Activated CD4-positive, alpha-beta T cell treated with anti-CD3 and anti-CD28 coated beads, Interleukin-2, Interleukin-6, amounts not matched to agents 100 ng/mL and 50 ng/mL, durations not matched to agents 16 hours and 8 hours (primary cell): ENCODE data around the gene GMDS.

Experiments
- DNase-seq: peaks from one replicate; pipeline ENCODE4 v3.0.0-alpha.2; 2020

GMDS gene

DNA sequence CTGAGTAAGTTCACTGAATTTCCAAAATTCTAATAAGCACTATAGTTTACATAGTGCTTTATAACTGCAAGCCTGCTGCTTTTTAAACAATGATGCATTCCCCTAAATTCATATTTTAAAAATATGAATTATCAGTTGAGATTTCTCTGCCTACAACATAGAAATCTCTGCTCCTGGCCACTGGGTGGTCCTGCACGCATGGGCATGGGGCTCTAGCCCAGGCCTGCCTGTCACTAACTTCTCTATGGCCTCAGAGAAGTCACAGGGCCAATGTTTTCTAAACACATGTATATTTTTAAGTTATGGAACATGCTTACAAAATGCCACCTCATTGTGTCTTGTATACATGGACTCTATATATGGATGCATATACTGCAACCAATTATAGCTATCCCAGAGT, 424.7 kb downstream of the GMDS start:
- DNase-seq: no peak

DNA sequence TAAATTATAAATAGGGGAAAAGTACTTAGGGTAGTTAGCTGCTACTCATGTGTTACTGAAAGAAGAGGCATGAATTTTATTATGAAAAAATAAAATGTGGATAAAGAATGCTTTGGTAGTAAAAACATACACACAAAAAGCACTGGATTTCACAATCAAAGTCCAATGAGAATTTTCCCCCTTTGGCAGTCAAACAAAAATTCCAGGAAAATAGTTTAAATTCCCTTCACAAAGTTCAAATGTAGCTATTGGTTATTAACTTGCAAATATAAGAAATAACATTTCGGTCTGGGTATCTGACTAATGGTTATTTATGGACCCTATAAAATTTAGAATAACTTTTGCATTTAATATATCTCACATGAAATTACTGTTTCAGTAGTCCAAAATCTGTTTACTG, 425.2 kb downstream of the GMDS start:
- no peak for DNase-seq

DNA sequence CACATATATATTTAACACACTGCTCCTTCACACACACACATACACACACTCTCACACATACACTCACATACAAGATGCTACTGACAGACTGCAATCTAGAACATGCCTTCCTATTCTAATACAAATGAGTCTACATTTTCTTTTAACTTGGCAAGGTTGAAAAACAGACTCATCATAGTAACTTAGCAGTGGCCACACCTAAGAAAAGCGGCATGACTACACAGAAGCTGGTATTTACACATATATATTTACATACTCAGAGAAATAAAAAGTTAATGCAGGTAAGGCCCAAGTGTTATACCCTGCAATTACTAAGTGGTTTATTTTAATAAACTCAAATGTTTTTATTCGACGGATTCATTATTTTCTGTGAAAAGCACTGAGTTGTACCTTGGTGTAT, 426.4 kb downstream of the GMDS start:
- DNase-seq: no peak

DNA sequence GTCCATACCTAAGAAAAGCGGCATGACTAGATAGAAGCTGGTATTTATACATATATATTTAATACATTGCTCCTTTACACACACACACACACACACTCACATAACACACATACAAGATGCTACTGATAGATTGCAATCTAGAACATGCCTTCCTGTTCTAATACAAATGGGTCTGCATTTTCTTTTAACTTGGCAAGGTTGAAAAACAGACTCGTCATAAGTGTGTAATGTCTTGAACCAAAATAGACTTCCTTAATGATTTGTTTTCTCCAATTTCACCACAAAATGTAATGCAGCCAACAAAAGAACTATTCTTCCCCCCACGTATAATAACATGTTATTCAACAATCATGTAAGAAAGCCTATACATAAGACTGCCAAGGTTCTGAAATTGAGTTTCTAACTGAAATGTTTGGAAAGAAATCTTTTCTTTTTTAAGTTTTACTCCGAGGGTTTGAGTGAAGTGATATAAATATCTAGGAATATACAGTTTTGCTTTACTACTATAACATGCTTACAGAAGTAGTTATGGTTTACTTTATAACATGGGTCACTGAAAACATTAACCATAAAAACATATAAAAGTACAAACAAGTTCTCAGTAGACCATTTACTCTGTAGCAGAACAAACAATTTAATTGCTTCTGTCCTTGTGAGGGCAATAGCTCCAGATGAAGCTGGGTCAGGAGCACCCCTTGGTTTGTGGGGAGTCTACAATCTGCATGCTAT, 428.2 kb downstream of the GMDS start:
- DNase-seq: no peak

DNA sequence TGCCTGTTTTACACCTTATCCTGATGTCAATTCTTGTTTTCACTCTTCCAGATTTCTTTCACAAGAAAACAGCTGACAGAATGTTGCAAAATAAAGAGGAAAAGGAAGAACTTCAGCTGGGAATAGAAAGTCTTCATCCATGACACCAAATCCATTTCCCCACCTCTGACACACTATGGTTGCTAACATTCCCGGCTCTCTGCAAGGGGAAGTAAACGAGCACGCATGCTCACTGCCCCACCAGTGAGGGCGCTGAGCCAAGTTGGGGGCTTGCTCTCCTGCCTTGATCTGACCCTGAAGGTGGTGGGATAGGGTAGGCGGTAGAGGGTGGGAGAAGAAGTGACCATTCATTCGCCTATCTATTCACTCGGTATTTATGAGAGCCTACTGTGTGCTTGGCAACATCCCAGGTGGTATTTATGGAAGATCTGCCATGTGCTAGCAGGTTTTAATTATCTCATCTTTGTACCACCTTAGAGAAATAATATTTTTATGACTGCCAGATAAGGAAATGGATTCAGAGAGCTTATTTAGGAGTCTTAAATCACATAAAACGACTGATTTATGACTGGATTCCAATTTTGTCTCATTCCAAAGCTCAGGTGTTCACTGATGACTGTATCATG, 429.5 kb downstream of the GMDS start:
- no peak for DNase-seq

DNA sequence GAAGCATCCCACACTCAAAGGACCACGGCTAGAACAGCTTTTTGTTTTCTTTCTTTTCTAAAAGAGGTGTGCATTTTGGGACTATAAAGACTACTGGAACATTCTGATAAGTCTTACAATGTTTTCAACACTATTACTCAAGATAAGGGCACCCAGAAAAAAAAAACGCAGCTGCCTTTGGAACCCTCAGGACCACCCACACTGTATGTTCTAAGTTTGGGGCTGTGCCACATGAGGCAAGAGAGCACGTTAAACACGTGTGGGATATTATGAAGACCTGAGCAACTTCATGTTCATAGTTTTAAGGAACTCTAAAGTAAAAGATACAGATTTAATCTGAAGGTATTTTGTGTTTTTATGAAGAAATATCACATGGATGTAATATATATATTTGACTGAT, 431.1 kb downstream of the GMDS start:
- no peak for DNase-seq

DNA sequence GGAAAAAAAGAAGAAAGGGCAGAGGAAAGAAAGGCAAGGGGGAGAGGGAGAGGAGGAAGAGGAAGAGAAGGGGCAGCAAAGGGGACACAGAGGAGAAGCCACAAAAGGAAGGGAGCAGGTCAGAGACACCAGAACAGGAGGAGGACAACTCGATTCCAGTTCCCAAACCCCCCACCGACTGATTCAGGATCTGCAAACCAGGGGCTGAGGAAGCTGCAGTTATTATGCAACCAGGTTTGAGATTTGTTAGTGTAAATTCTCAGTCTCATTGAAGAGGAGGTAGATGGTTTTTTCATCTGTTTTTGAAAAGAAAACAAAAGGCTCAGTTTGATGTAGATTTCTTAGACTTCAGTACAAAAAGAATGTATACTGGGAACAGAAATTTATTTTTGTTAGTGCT, 432.9 kb downstream of the GMDS start:
- DNase-seq: no peak

DNA sequence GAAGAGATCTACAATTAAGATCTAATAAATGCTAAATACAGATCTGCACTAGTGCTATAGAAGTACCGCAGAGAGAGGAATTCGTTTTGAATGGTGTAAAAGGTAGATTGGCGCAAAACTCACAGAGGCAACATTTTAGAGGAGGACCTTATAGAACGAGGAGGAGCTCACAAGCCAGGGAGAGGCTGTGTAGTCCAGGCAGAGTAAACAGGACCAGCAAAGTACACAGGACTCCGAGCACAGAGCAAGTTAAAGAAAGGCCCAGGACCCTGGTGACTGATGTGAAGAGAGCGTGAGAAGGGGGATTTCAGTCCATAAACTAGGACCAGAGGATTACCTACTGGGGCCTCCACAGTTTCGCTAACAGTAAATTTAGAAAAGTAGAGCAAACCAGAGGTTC, 433.4 kb downstream of the GMDS start:
- no peak for DNase-seq

DNA sequence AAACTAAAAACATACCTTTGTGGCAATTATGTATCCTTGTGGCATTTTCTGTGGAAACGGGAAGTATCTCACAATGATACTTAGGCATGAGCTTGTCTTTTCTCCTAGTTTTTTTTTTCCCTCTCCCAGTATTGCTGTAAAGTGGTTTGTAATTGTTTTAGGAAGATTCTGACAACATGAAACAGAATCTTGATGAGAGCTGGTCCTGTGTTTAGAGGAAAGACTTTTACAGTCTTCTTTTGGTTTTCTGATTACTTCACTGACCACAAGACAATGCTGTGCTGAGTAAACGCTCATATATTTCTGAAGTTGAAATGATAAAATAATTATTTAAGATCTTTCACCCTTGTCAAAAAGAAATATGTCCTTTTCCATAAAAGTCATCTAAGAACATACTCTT, 434.5 kb downstream of the GMDS start:
- DNase-seq: no peak

DNA sequence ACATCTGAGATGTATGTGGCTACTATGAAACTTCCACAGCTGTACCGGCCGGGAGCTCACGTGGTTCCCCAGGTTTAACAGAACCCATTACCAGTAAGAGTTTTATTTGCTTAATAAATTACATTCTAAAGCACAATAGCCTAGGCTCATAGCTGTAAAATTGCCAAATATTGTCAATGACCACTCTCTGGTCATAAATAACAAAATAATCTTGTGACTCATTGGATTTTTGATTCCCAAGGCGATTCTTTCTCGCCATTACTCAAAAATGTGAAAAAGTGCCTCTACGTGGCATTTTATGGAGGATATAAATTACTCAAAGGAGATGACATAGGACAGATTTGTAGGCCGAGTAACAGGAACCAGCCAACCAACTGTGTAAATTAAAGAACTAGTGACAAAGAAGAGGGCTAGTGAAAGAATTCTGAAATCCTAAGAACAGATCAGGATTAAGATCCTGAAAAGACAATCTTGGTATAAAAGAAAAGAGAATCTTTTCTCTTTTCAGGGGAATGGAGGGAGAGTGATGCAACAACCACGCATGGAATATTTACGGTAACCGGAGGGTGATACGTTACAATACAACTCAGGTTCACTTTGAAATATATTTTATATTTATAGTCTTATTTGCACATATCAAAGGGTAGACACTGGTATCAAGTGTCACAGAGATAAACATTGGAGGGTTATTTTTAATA, 436.0 kb downstream of the GMDS start:
- no peak for DNase-seq

DNA sequence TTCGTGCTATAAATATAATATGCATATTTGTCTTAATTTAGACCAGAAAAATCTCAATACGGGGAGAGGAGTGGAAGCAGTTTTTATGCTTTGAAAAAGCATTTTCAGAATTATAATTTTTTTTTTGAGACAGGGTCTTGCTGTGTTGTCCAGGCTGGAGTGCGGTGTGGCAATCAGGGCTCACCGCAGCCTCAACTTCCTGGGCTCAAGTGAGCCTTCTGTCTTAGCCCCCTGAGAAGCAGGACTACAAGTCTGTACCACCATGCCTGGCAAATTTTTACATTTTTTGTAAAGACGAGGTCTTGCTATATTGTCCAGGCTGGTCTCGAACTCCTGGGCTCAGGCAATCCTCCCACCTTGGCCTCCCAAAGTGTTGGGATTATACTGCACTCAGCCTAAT, 438.5 kb downstream of the GMDS start:
- no peak for DNase-seq

DNA sequence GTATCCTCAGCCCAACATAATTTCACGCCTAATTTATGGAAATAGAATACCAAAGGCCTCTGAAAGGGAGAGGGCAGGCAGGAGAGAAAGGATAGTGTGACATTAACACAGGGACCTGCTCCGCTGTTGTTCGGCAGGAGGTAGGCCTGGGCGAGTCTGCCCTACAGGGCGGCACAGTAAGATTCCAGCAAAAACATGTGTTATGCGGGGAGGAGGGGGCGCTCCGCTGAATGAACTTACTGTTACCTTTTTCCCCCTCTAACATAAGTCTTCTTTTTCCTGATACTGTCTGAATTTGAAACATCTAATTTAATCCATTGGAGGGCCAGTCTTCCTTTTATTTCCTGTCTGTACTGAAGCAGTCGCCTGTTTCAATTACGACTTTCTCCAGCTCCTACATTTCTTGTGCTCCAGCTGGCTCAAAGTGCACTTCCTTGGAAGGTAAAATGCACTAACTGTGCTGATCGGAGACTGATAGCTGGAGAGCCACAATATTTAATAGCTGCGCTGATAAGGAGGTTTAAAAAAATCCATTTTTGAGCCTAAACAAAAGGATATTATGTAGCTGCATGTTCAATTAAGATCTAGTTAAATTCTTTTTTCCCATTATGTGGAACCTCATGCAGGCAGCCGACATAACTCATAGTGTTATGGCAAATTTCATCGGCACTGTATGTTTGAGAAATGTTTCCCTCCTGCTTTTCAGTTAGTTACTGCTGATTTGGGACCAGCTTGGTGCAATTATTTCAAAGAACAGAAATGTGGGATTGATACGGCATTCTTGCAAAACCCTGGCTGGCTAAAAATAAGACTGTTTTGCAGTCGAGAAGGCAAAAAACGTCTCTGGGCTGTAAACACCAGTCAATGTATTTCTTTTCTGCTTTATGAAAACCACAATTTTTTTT, 442.7 kb downstream of the GMDS start:
- DNase-seq: no peak

DNA sequence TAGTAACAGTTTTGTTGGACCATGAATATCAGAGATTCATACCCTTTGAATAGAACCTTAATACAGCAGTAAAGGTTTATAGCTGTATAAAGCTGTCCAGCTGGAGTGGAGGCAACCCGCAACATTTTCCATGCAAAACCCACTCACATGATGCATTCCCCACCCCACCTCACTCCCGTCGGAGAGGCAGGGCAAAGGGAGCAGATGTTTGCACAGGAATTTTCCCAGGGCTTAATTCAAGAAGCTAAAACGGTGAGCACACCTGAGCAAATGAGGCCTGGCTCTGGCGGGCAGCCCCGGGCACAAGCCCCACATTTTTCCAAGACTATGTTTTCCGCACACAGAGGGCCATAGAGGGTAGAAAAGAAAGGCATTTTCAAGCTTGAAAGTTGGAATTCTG, 444.0 kb downstream of the GMDS start:
- DNase-seq: no peak

DNA sequence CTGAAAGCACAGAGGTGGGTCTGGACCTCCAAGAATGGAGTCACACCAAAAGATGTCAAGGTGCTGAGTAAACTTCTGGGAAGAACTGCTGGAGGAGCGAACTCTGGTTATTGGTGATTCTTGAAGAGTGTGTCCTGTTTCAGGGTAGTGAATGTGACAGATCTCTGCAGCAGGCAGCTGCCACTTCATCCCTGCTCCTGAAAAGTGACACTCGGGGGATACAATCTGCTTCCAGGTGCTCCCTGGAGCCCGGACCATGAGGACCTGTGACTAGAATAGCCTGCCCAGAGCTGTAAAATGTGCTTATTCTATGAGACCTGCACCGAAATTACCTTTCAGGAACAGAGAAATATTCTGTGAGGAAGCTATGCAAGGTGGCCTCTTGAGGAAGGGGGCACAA, 444.6 kb downstream of the GMDS start:
- no peak for DNase-seq

DNA sequence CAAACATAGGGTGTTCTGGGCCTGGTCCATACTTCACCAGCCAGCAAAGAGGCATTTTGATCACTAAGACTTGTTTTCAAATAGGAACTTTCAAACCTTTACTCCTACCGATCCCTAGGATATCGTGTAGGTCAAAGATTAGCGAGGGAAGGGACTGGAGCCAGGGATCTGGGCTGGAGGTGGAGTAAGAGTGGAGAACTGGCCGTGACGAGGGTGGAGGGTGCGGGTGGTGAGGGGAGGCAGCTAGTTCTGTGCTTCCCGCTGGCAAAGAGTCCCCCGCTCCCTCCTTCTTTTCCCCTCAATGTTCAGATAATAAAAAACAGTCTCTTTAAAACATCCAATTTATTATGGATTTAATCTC, 446.5 kb downstream of the GMDS start:
- DNase-seq: no peak

DNA sequence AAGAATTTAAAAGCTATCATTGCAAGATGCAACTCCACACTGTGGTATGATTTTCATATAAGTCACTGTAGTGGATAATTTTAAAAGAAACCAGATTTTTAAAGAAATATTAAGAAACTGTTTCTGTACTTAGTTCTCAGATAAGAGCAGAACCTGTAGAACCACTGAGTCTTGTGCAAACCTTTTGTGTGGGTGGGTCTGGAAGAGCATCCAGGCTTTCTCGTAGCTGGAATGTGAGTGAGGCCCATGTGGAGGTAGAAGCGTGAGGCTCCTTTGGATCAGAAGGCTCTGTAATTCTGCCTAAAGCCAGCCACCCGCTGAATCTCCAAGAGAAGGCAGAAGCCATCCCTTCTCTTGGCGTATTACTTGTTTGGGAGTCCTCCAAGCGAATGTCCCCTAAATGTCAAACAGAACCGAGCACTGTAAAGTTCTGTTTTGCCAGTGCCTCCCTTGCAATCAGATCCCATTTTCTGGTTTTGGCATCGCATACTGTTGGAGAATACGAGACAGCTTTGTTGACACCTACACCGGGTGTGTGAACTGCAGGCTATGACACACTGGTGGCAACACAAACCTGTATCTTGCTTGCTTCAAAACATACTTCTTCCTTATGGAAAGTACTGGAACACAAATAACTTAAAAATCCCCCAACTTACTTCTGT, 447.0 kb downstream of the GMDS start:
- DNase-seq: no peak

DNA sequence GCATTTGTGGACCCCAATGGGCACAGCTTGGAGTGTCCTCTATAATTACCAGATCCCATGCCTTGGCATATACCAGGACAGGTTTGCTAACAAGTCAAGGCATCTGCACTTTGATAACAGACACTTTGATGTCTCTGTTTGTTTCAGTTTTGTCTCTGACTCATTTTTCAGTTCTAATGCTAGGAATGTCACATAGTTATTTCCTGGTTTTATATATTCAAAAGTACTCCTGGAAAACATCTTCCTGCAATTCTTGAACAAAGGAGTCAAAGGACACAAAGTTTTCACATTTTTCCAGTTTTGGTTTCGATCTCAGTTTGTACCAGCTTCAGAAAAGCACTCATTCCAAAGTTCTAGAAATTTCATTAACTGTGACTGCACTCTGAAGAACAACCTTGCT, 447.6 kb downstream of the GMDS start:
- no peak for DNase-seq

DNA sequence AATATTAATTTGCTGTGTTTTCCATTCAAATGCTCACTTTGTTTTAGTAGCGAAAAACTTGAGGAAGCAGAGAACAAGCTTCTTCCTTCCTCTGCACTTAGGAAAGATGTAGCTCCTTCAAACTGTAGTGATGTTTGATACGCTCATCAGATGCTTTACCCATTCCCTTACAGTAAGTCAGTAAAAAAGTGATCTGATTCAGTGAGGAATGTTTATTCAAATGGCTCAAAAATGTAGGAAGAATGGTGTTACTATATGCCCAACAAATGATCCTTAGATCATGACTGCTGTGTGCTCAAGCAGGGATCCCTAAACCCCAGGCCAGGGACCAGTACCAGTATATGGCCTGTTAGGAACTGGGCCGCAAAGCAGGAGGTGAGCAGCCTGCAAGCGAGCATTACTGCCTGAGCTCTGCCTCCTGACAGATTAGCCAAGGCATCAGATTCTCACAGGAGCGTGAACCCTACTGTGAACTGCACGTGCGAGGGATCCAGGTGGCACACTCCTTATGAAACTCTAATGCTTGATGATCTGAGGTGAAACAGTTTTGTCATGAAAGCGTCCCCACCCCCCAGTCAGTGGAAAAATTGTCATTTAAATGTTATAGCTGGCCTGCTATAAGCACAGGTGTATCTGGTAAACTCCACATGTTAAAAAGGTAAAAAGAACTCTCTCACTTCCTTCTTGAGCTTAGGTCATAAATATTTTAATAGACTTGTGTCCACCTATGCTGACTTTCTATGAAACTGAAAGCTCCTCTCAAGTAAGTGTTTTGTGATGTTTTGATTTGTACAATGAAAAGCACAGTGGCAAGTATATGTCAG, 448.5 kb downstream of the GMDS start:
- DNase-seq: no peak

DNA sequence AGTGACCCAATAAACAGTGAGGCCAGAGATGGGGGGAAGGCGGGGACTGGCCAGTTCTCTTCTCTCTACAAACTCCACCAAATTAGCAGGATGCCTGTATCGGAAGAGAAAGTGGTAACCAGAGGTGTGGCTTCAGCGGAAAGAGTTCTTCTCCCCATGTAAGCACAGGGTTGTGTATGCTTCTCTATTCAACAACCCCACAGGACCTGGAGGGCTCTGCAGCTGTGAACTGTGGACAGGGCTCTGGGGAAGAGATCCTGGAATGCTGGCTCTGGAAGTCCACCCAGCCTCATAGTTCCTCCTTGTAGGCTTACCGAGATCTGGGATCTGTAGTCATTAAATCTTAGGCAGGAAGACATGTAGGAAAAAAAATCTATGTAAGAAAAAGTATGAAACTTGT, 449.5 kb downstream of the GMDS start:
- no peak for DNase-seq

DNA sequence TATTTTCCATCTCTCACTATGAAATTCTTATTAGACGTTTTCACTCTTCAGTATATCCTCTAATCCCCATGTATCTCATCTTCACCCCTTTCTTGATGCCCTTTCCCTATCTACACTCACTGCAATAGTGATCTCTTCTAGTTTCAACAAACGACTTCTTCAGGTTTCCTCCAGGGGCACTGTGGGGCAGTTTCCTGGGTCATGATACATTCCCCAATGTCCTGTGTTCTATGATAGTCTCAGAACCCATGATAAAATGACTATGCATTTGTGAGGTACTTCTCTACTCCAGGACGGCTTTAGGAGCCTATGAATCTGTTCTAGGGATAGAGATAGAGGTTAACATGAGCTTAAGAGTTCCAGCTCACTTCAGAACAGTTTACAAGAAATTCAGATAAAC, 452.4 kb downstream of the GMDS start:
- peak; percentile 33 for DNase-seq

DNA sequence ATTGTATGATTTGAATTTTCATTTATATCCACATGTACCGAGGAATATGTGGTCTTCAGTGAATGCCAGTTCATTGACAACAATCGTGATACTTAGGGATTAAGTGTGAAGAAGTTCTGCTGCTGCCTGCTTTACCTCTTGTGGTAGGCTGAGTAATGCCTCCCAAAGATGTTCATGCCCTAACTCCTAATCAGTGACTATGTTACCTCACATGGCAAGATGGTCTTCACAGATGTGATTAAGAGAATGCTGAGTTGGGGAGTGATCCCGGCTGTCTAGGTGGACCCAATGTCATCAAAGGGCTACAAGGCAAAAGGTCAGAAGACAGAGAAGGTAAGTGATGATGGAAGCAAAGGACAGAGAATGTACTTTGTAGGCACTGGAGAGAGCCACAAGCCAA, 454.7 kb downstream of the GMDS start:
- DNase-seq: no peak

DNA sequence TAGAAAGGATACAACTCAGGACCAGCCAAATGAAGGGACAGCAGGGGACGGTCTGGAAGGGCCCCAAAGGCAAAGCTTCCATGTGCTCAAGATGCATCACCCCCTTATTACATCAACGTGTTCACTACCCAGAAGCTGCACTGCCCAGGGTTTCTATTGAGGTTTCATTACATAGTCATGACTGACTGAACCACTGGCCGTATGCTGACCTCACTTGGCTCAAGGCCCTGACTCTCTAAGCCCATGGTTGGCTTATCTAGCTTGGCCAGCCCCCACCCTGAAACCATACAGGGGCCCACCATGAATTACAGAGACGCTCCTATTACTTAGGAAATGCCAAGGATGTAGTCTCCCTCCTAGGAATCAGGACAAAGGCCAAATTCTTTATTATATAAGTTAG, 456.3 kb downstream of the GMDS start:
- DNase-seq: no peak
